ENCODE measurements around the gene EDNRB. TPM values are rescaled to one million over a fixed set of nuclear protein-coding genes. Genes with fewer than 3 reads are reported as not detected.

Gene EDNRB
- total and polyA plus RNA-seq, 2 of the 8 experiments (the other 6 are each of a cell fraction or from before 2014, with no cell fraction given), result 15.8 to 73.2 TPM

GRCh38 chr13:77876176-77876575 lies 42.5 kb downstream of the EDNRB start (continued):
- TF ChIP-seq TCF12 (IDR thresholded peaks at IDR 0.05; ENCODE audit: low read depth, low read length), result no peak
- TF ChIP-seq, protein P1, sequence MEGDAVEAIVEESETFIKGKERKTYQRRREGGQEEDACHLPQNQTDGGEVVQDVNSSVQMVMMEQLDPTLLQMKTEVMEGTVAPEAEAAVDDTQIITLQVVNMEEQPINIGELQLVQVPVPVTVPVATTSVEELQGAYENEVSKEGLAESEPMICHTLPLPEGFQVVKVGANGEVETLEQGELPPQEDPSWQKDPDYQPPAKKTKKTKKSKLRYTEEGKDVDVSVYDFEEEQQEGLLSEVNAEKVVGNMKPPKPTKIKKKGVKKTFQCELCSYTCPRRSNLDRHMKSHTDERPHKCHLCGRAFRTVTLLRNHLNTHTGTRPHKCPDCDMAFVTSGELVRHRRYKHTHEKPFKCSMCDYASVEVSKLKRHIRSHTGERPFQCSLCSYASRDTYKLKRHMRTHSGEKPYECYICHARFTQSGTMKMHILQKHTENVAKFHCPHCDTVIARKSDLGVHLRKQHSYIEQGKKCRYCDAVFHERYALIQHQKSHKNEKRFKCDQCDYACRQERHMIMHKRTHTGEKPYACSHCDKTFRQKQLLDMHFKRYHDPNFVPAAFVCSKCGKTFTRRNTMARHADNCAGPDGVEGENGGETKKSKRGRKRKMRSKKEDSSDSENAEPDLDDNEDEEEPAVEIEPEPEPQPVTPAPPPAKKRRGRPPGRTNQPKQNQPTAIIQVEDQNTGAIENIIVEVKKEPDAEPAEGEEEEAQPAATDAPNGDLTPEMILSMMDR (IDR thresholded peaks at IDR 0.05; ENCODE audit: control extremely low read depth in 1 of 3, insufficient read depth in 1 of 3, low read depth in 1 of 3, low read length in 3 of 3), result no peak

All from H1 (cell line).